Liver (tissue), 9 donors: ENCODE measurements around the gene PNKD. TPM values are rescaled to one million over a fixed set of nuclear protein-coding genes. Genes with fewer than 3 reads are reported as not detected.

Experiments
- DNase-seq: peaks from one replicate; pipeline ENCODE4 v3.0.0-alpha.2; 2017; ENCODE audit warnings: low spot score
- H3K27ac ChIP-seq, 2 donors: one replicate each; pipeline ENCODE4 v1.7.0; 2013; ENCODE audit warnings: inconsistent platforms in 2 of 2, low read length in 2 of 2, control low read depth in 1 of 2, low read depth in 1 of 2, mild to moderate bottlenecking in 1 of 2
- H3K27me3 ChIP-seq, 4 donors: one replicate each; pipeline versions ENCODE4 v1.6.1 to v1.7.0; 2013; ENCODE audit warnings: low read length in 3 of 4, inconsistent platforms in 1 of 4, mild to moderate bottlenecking in 1 of 4, moderate library complexity in 1 of 4; ENCODE audit not compliant: control insufficient read depth in 4 of 4, insufficient read depth in 4 of 4
- H3K36me3 ChIP-seq, 4 donors: one replicate each; pipeline versions ENCODE4 v1.6.1 to v1.7.0; 2013; ENCODE audit warnings: low read length in 3 of 4, mild to moderate bottlenecking in 3 of 4, low read depth in 1 of 4, moderate library complexity in 1 of 4; ENCODE audit not compliant: control insufficient read depth in 4 of 4, insufficient read depth in 3 of 4
- H3K4me1 ChIP-seq, 4 donors: one replicate each; pipeline versions ENCODE4 v1.6.1 to v1.7.0; 2013; ENCODE audit warnings: low read length in 3 of 4, mild to moderate bottlenecking in 3 of 4, moderate library complexity in 1 of 4; ENCODE audit not compliant: control insufficient read depth in 4 of 4, insufficient read depth in 4 of 4
- H3K4me3 ChIP-seq, 3 donors: one replicate each; pipeline versions ENCODE4 v1.6.1 to v1.7.0; 2013; ENCODE audit warnings: low read length in 3 of 3, control low read depth in 1 of 3, low read depth in 1 of 3, mild to moderate bottlenecking in 1 of 3
- H3K9ac ChIP-seq, 2 donors: one replicate each; pipeline ENCODE4 v1.7.0; 2013; ENCODE audit warnings: low read length in 2 of 2, mild to moderate bottlenecking in 2 of 2, moderate library complexity in 2 of 2, control low read depth in 1 of 2, low read depth in 1 of 2
- H3K9me3 ChIP-seq, 4 donors: one replicate each; pipeline versions ENCODE4 v1.6.1 to v1.7.0; 2013; ENCODE audit warnings: low read length in 3 of 4; ENCODE audit not compliant: control insufficient read depth in 4 of 4
- ATF3 ChIP-seq: IDR thresholded peaks from 2 replicates; pipeline ENCODE4 v1.6.1; 2016; ENCODE audit warnings: antibody characterized with exemption
- CTCF ChIP-seq: fragments of 150-350 bp; IDR thresholded peaks from 2 replicates; pipeline ENCODE4 v1.5.1; 2017; ENCODE audit warnings: improper control_type of control experiment, low read depth, low read length; ENCODE audit not compliant: missing input control
- EGR1 ChIP-seq, 2 donors: IDR thresholded peaks; 2 replicates each; pipeline ENCODE4 v1.6.1; 2016 to 2018; ENCODE audit warnings: antibody characterized with exemption in 2 of 2, low read depth in 2 of 2
- FOXA1 ChIP-seq: IDR thresholded peaks from 2 replicates; pipeline ENCODE4 v1.6.1; 2016; ENCODE audit warnings: antibody characterized with exemption
- FOXA2 ChIP-seq: IDR thresholded peaks from 2 replicates; pipeline ENCODE4 v1.6.1; 2016; ENCODE audit warnings: antibody characterized with exemption
- GABPA ChIP-seq, 2 donors: IDR thresholded peaks in 1 of 2; conservative IDR thresholded peaks in 1 of 2; 2 replicates each; pipeline ENCODE4 v1.6.1; 2016; ENCODE audit warnings: antibody characterized with exemption in 2 of 2, mild to moderate bottlenecking in 1 of 2, moderate library complexity in 1 of 2
- HNF4A ChIP-seq, 2 donors: conservative IDR thresholded peaks; 2 replicates each; pipeline ENCODE4 v1.6.1; 2016; ENCODE audit warnings: antibody characterized with exemption in 2 of 2, mild to moderate bottlenecking in 2 of 2
- HNF4G ChIP-seq: IDR thresholded peaks from 2 replicates; pipeline ENCODE4 v1.6.1; 2016; ENCODE audit warnings: antibody characterized with exemption
- JUND ChIP-seq, 2 donors: IDR thresholded peaks; 2 replicates each; pipeline ENCODE4 v1.6.1; 2016; ENCODE audit warnings: antibody characterized with exemption in 2 of 2
- MAX ChIP-seq: IDR thresholded peaks from 2 replicates; pipeline ENCODE4 v1.6.1; 2016; ENCODE audit warnings: antibody characterized with exemption
- NR2F2 ChIP-seq: IDR thresholded peaks from 2 replicates; pipeline ENCODE4 v1.6.1; 2016; ENCODE audit warnings: antibody characterized with exemption
- RAD21 ChIP-seq, 2 donors: IDR thresholded peaks; 2 replicates each; pipeline ENCODE4 v1.6.1; 2016; ENCODE audit warnings: antibody characterized with exemption in 2 of 2, mild to moderate bottlenecking in 2 of 2
- REST ChIP-seq: IDR thresholded peaks from 2 replicates; pipeline ENCODE4 v1.6.1; 2016; ENCODE audit warnings: antibody characterized with exemption, mild to moderate bottlenecking
- RXRA ChIP-seq, 2 donors: IDR thresholded peaks; 2 replicates each; pipeline ENCODE4 v1.6.1; 2017 to 2018; ENCODE audit warnings: antibody characterized with exemption in 2 of 2, mild to moderate bottlenecking in 1 of 2
- SP1 ChIP-seq: IDR thresholded peaks from 2 replicates; pipeline ENCODE4 v1.6.1; 2018; ENCODE audit warnings: antibody characterized with exemption, mild to moderate bottlenecking
- TAF1 ChIP-seq: conservative IDR thresholded peaks from 2 replicates; pipeline ENCODE4 v1.6.1; 2016; ENCODE audit warnings: antibody characterized with exemption, mild to moderate bottlenecking
- YY1 ChIP-seq: IDR thresholded peaks from 2 replicates; pipeline ENCODE4 v1.6.1; 2016; ENCODE audit warnings: antibody characterized with exemption, mild to moderate bottlenecking
- ZBTB33 ChIP-seq: IDR thresholded peaks from 2 replicates; pipeline ENCODE4 v1.6.1; 2016; ENCODE audit warnings: antibody characterized with exemption
- WGBS: extraction: QIAGEN DNeasy Blood & Tissue Kit; methylation state at CpG from one replicate; pipeline ENCODE4 v1.1.7; 2013; 5-methylcytosine and 5-hydroxymethylcytosine counted together
- polyA plus RNA-seq, 2 donors: library from polyadenylated mRNA; stranded (reverse) in 1 of 2; unstranded in 1 of 2; fragments of 200-250 nt in 1 of 2; fragments of >200 nt in 1 of 2; fragmentation: Nextera tagmentation in 1 of 2; extraction: Ambion mirVana in 1 of 2; gene quantifications; one replicate each; pipeline versions ENCODE4 v1.2.1 to v1.2.3, GENCODE V29; 2013 to 2015
- total RNA-seq, 2 donors: library from RNA; depleted of rRNA; stranded (reverse); fragments of >200 nt; gene quantifications; one replicate each; pipeline ENCODE4 v1.2.3, GENCODE V29; 2014
- donor health status: healthy.
- donor health status: healthy.
- donor health status: healthy.
- donor health status: healthy.
- donor health status: healthy.

Gene PNKD
- total and polyA plus RNA-seq, 4 donors, result 28.5 to 161 (median 94.9) TPM

- H3K27ac ChIP-seq, result no peak overlapping the region
- WGBS, result 89% methylated on average over 5 of the region's 5 CpGs
- H3K36me3 ChIP-seq, result peaks cover 13 to 71% (median 57%) of the 10 kb centered on the region in 4 donors
- no peak for TF ChIP-seq ATF3
- no peak for TF ChIP-seq SP1
- no peak for TF ChIP-seq RAD21 (IDR thresholded peaks at IDR 0.05)
- TF ChIP-seq HNF4A (conservative IDR thresholded peaks at IDR 0.05), result no peak
- no peak for TF ChIP-seq ZBTB33
- no peak for TF ChIP-seq NR2F2
- no peak for TF ChIP-seq EGR1 (IDR thresholded peaks at IDR 0.05; ENCODE audit: low read depth in 2 of 2)
- TF ChIP-seq JUND (IDR thresholded peaks at IDR 0.05), result no peak
- no peak for TF ChIP-seq REST
- TF ChIP-seq RXRA (IDR thresholded peaks at IDR 0.05), result no peak
- TF ChIP-seq MAX, result no peak
- no peak for TF ChIP-seq FOXA1
- no peak for TF ChIP-seq CTCF
- TF ChIP-seq HNF4G, result no peak
- no peak for TF ChIP-seq FOXA2
- no peak for TF ChIP-seq YY1
- no peak for TF ChIP-seq TAF1
- TF ChIP-seq GABPA (IDR thresholded peaks at IDR 0.05 in 1 of 2, conservative IDR thresholded peaks at IDR 0.05 in 1 of 2), result no peak
- H3K4me1 ChIP-seq, result no peaks in the 10 kb centered on the region
- no peaks in the 10 kb centered on the region for H3K9me3 ChIP-seq
- H3K4me3 ChIP-seq, result no peak overlapping the region
- DNase-seq, result no peak
- no peak overlapping the region for H3K9ac ChIP-seq
- no peaks in the 10 kb centered on the region for H3K27me3 ChIP-seq
Observed at GRCh38 chr2:218253232-218253625, 17.1 kb upstream of the PNKD start.
